Measurements from ENCODE around the gene BAZ1B.

- TF ChIP-seq ZNF124 (CRISPR knock-in tag; IDR thresholded peaks at IDR 0.05) (no peak), FOXA3 (CRISPR knock-in tag; conservative IDR thresholded peaks at IDR 0.05 in 1 of 2, IDR thresholded peaks at IDR 0.05 in 1 of 2) (no peak), ZBTB7A (IDR thresholded peaks at IDR 0.05; ENCODE audit: borderline replicate concordance, control insufficient read depth, low read depth, low read length) (no peak), ZNF830 (CRISPR knock-in tag; IDR thresholded peaks at IDR 0.05) (no peak), RCOR1 (IDR thresholded peaks at IDR 0.05; ENCODE audit: borderline replicate concordance in 1 of 2, low read depth in 2 of 2, low read length in 2 of 2) (no peak), BHLHE40 (IDR thresholded peaks at IDR 0.05; ENCODE audit: low read length) (no peak), SOX6 (IDR thresholded peaks at IDR 0.05) (no peak), POLR2AphosphoS5 (IDR thresholded peaks at IDR 0.05; ENCODE audit: control insufficient read depth, insufficient read depth, low read depth, low read length) (no peak), NBN (IDR thresholded peaks at IDR 0.05; ENCODE audit: low read depth) (no peak), GATA2 (CRISPR knock-in tag; IDR thresholded peaks at IDR 0.05) (no peak)
- TF ChIP-seq, protein P1, sequence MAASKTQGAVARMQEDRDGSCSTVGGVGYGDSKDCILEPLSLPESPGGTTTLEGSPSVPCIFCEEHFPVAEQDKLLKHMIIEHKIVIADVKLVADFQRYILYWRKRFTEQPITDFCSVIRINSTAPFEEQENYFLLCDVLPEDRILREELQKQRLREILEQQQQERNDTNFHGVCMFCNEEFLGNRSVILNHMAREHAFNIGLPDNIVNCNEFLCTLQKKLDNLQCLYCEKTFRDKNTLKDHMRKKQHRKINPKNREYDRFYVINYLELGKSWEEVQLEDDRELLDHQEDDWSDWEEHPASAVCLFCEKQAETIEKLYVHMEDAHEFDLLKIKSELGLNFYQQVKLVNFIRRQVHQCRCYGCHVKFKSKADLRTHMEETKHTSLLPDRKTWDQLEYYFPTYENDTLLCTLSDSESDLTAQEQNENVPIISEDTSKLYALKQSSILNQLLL (CRISPR knock-in tag; IDR thresholded peaks at IDR 0.05; ENCODE audit: borderline replicate concordance): no peak
- TF ChIP-seq, protein P2, sequence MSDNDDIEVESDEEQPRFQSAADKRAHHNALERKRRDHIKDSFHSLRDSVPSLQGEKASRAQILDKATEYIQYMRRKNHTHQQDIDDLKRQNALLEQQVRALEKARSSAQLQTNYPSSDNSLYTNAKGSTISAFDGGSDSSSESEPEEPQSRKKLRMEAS (CRISPR knock-in tag; IDR thresholded peaks at IDR 0.05): no peak
These were observed 43.5 kb downstream of the BAZ1B start for GRCh38 chr7:73478549-73478948.
